ENCODE results near the gene ABLIM1.

GRCh38 chr10:114489521-114490310, 168.4 kb downstream of the ABLIM1 start:
- TF ChIP-seq, protein P1, sequence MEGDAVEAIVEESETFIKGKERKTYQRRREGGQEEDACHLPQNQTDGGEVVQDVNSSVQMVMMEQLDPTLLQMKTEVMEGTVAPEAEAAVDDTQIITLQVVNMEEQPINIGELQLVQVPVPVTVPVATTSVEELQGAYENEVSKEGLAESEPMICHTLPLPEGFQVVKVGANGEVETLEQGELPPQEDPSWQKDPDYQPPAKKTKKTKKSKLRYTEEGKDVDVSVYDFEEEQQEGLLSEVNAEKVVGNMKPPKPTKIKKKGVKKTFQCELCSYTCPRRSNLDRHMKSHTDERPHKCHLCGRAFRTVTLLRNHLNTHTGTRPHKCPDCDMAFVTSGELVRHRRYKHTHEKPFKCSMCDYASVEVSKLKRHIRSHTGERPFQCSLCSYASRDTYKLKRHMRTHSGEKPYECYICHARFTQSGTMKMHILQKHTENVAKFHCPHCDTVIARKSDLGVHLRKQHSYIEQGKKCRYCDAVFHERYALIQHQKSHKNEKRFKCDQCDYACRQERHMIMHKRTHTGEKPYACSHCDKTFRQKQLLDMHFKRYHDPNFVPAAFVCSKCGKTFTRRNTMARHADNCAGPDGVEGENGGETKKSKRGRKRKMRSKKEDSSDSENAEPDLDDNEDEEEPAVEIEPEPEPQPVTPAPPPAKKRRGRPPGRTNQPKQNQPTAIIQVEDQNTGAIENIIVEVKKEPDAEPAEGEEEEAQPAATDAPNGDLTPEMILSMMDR (conservative IDR thresholded peaks at IDR 0.05): no peak
- no peak for TF ChIP-seq ZFX (IDR thresholded peaks at IDR 0.05)

Measured in C4-2B (cell line).